Measurements from ENCODE around the gene TTLL6.

DNA sequence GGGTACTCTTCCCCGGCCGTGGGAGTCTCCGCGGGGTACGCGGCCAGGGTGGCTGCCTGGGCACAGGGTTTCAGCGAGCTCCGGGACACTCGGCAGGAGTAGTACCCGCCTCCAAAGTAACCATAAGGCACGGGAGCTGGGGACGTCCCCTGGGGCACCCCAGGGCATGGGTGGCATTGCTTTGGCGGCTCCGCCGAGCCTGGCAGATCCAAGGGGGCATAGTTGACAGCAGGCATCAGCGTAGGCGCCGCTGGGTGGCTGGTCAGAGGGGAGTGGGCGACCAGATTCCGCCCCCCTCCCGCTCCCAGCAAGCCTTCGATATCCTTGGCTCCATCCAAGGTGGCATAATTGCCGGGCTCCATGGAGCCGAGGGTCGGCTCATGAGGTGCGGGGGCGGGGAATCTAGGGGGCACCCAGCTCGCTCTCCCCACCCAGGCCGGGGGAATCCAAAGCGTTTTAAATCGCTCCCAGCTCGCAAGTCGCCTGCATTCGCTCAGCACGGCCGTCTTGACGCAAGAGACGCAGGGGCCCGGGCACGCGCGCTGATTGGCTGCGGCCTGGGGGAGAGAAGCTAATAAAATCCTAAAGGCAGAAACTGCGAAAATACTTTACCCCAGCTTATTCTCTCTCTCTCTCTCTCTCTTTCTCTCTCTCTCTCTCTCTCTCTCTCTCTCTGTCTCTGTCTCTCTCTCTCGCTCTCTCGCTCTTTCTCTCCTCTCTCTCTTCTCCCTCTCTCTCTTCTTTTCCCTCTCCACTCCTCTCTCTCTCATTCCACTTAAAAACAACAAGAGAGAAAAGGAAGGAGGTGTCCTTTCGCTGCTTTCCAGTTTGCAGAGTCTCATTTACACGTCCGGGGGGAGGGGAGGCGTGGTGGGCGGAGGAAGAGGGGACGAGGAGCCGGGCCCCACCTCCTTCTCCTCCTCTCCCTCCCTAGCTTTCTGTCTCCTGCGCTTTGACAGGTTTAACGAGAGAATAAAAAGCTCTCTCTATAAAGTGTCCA lies 88.5 kb downstream of the TTLL6 start, which contains the start of gene HOXB13:
- no peak for TF ChIP-seq CTCF (IDR thresholded peaks at IDR 0.05; ENCODE audit: poor library complexity, severe bottlenecking)
- TF ChIP-seq EZH2 (IDR thresholded peaks at IDR 0.05; ENCODE audit: borderline replicate concordance, insufficient read depth, low read length, poor library complexity, severe bottlenecking), result peak; percentile 38
- TF ChIP-seq TAF1 (IDR thresholded peaks at IDR 0.05; ENCODE audit: low read depth), result no peak
